Measurements from ENCODE around the gene AFF2. TPM values are rescaled to one million over a fixed set of nuclear protein-coding genes. Genes with fewer than 3 reads are reported as not detected.

The AFF2 gene
- under 1 TPM; 0.02 to 0.83 (median 0.32) TPM for total RNA-seq
- under 1 TPM; under 0.01 to 0.01 TPM for polyA plus RNA-seq
- long read RNA-seq, donor 1, result 0 reads
- long read RNA-seq, donor 2, result 0 reads
- long read RNA-seq, donor 3, result 0 reads

DNA sequence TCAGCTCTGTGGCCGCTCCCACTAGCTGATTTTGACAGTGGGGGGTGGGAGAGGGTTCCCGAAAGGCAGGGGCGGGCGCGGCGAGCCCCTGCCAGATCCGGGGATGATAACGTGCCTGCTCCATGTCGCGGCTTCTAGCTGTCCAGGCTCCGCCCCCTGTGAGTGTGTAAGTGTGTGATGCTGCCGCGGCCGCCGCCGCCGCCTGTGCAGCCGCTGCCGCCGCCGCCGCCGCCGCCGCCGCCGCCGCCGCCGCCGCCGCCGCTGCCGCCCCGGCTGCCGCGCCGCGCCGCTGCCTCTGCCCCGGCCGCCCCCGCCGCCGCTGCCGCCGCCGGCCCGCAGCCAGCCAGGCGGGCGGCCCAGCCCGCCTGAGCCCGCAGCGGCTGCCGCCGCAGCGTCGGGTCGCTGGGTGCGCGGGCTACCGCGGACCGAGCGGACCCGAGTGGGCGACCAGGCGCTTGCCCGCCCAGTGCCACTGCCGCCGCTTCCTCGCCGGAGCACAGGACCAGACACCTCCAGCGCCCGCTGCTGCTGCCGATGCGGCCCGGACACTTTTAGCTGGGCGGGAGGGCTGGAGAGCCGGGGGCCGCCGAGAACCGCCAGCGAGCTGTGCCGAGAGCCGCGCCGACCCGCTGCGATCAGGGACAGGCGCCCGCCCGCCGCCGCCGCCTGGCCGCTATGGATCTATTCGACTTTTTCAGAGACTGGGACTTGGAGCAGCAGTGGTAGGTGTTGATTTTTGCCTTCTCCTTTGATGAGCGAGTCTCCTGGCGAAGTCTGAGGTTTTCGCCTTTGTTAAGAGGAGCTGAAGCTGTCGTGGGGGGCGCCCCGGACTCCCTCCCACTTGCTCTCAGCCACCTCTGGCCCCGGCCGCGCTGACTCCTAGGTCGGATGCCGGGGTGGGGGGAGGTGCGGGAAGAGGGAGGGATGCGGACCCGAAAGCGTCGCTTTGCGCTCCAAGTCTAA, at the start of gene AFF2:
Gene AFF2, plus strand, starts transcription at position 195 of the 963 bp plus-strand sequence. Its CDS starts 481 bp downstream, at position 676.
- intact Hi-C loops (cut with DNase I), result no loop called here
- H3K36me3 ChIP-seq, result no peaks in the 10 kb centered on the region
- peak within 1 kb of the TSS in 11 of 12 donors; percentile 6 to 58 (median 44) for H3K4me3 ChIP-seq
- DNase-seq (peak in 4 of 5 donors; percentile 6 to 63 (median 26)), ATAC-seq (peak in 2 of 4 donors; percentile 50 to 67)
- H3K4me1 ChIP-seq, result peaks cover 0 to 14% (median 0%) of the 10 kb centered on the region in 12 donors
- H3K27ac ChIP-seq, result no peak within 1 kb of the TSS
- no peak for TF ChIP-seq POLR2A (IDR thresholded peaks at IDR 0.05)
- TF ChIP-seq, protein P1, sequence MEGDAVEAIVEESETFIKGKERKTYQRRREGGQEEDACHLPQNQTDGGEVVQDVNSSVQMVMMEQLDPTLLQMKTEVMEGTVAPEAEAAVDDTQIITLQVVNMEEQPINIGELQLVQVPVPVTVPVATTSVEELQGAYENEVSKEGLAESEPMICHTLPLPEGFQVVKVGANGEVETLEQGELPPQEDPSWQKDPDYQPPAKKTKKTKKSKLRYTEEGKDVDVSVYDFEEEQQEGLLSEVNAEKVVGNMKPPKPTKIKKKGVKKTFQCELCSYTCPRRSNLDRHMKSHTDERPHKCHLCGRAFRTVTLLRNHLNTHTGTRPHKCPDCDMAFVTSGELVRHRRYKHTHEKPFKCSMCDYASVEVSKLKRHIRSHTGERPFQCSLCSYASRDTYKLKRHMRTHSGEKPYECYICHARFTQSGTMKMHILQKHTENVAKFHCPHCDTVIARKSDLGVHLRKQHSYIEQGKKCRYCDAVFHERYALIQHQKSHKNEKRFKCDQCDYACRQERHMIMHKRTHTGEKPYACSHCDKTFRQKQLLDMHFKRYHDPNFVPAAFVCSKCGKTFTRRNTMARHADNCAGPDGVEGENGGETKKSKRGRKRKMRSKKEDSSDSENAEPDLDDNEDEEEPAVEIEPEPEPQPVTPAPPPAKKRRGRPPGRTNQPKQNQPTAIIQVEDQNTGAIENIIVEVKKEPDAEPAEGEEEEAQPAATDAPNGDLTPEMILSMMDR (IDR thresholded peaks at IDR 0.05), result no peak
- no peaks in the 10 kb centered on the region for H3K9me3 ChIP-seq
- peaks cover 0 to 42% (median 26%) of the 10 kb centered on the region in 9 donors for H3K27me3 ChIP-seq
- 1 to 55% (median 24%) methylated on average over 26 to 112 of the region's 115 CpGs for WGBS, 4 donors

DNA sequence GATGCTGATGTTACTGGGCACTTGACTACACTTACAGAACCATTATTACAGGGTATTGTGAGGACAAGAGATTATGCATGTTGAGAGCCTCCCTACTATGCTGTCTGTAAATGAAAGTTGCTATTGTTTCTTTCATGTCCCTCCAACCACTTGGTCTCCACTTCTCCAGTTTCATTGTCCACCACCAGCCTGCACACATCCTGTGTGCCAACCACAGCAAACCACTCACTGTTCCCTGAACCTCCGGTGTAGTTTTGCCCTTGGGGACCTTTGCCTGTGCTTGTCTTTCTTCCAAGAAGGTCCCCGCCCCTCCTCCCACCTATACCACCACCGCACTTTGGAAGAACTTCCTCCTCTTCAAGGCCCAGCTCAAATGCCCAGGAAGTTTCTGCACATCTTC, 43.1 kb upstream of the AFF2 start:
- Histone ChIP-seq H3K27ac (no peak overlapping the region), H3K9me3 (no peaks in the 10 kb centered on the region), H3K4me1 (no peaks in the 10 kb centered on the region), H3K4me3 (no peak overlapping the region), H3K27me3 (no peaks in the 10 kb centered on the region), H3K36me3 (no peaks in the 10 kb centered on the region)
- 51 to 78% (median 64%) methylated on average over 3 of the region's 3 CpGs for WGBS, 4 donors
- TF ChIP-seq, protein P1 (IDR thresholded peaks at IDR 0.05), result no peak
- TF ChIP-seq POLR2A (IDR thresholded peaks at IDR 0.05), result no peak
- no peak for DNase-seq
- ATAC-seq, result no peak
- intact Hi-C loops (cut with DNase I), result no loop called here

DNA sequence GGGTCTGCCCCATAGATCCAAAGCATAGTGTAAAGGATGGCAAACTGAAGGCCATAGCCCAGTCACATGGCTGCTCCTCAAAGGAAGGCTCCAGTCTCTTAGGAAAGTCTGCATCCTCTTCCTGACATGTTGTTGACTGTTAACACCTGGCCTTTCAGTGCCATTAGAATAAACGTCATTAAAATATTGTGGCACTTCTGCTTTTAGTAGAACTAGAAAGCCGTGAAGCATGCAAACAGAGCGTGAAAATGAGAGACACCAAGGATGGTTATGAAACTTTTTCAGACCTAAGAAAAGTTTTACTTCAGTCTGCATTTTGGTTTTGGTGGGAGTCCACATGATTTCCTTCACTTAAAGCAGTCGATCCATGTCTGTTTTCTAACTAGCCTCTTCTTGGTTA, 41.1 kb upstream of the AFF2 start:
- DNase-seq (no peak), ATAC-seq (no peak)
- Histone ChIP-seq H3K4me3 (no peak overlapping the region), H3K27ac (no peak overlapping the region), H3K27me3 (peaks cover 0 to 4% (median 0%) of the 10 kb centered on the region in 9 donors), H3K9me3 (no peaks in the 10 kb centered on the region), H3K36me3 (no peaks in the 10 kb centered on the region), H3K4me1 (no peaks in the 10 kb centered on the region)
- TF ChIP-seq, protein P1 (IDR thresholded peaks at IDR 0.05), result no peak
- no peak for TF ChIP-seq POLR2A (IDR thresholded peaks at IDR 0.05)
- intact Hi-C loops (cut with DNase I), result no loop called here
- 63 to 73% (median 71%) methylated on average over 4 of the region's 4 CpGs for WGBS, 4 donors

DNA sequence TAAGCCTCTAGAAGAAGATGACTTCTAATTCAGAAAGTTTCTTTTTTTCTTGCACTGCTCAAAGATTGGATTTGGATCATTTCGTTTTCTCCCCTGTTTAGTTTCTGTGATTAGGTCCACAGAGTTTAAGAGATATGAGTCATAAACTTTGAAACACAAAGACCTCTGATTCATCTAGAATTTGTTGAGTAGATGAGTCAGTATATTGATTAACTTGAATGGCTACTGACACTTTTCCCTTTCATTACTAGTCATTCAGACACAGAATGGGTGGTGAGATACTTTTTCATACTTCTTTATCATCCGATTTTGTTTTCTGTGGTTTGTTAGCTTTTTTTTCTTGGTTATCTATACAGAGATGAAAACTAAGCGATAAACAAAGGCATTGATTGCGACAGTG, 34.1 kb upstream of the AFF2 start:
- peaks cover 0 to 4% (median 0%) of the 10 kb centered on the region in 9 donors for H3K27me3 ChIP-seq
- intact Hi-C loops (cut with DNase I), result no loop called here
- no peak for ATAC-seq
- no peak for DNase-seq
- H3K4me3 ChIP-seq, result no peak overlapping the region
- H3K36me3 ChIP-seq, result no peaks in the 10 kb centered on the region
- 53 to 80% (median 67%) methylated on average over 4 of the region's 4 CpGs for WGBS, 4 donors
- H3K9me3 ChIP-seq, result no peaks in the 10 kb centered on the region
- no peak overlapping the region for H3K27ac ChIP-seq
- H3K4me1 ChIP-seq, result no peaks in the 10 kb centered on the region
- no peak for TF ChIP-seq POLR2A (IDR thresholded peaks at IDR 0.05)
- TF ChIP-seq, protein P1 (IDR thresholded peaks at IDR 0.05), result no peak
